Left ventricle myocardium inferior (tissue), 1 donor: ENCODE results near the gene GRB2. TPM values are rescaled to one million over a fixed set of nuclear protein-coding genes. Genes with fewer than 3 reads are reported as not detected.
A peak's percentile ranks its signal among the peaks of the same experiment; 100 is the strongest.

Experiments used
- DNase-seq: peaks from one replicate; pipeline ENCODE4 v3.0.0-alpha.2; 2020
- H3K27ac ChIP-seq: fragments of 200-600 bp; replicated peaks from 2 replicates; pipeline ENCODE4 v1.8.0; 2021
- H3K27me3 ChIP-seq: fragments of 200-600 bp; 2 replicates; pipeline ENCODE4 v1.8.0; 2021; ENCODE audit warnings: low read depth
- H3K36me3 ChIP-seq: fragments of 200-600 bp; 2 replicates; pipeline ENCODE4 v1.8.0; 2021
- H3K4me1 ChIP-seq: fragments of 200-600 bp; 2 replicates; pipeline ENCODE4 v1.8.0; 2021
- H3K4me3 ChIP-seq: fragments of 200-600 bp; 2 replicates; pipeline ENCODE4 v1.8.0; 2021; ENCODE audit warnings: mild to moderate bottlenecking, moderate library complexity
- H3K9me3 ChIP-seq: fragments of 200-600 bp; replicated peaks from 2 replicates; pipeline ENCODE4 v1.8.0; 2021
- CTCF ChIP-seq: fragments of 200-600 bp; IDR thresholded peaks from 2 replicates; pipeline ENCODE4 v1.8.0; 2021; ENCODE audit warnings: antibody characterized with exemption, mild to moderate bottlenecking, borderline replicate concordance
- intact Hi-C: fragments of 100-400 bp; cut with micrococcal nuclease; formaldehyde crosslinking; loops from one replicate; pipeline ENCODE4 v1.11.0; 2022
- total RNA-seq: library from RNA; stranded (reverse); fragmentation: NEBNext Ultra II Directional; extraction: Animal tissue kit (Norgen Biotek cat#: 25700); gene quantifications from one replicate; pipeline ENCODE4 v1.2.1, GENCODE V29; 2021
- donor health status: DM: no; HTN: yes; CAD: no; lungs with severe emphysema.

The GRB2 gene
- total RNA-seq, 1 donor from 2014 or later, result 42.2 TPM

DNA sequence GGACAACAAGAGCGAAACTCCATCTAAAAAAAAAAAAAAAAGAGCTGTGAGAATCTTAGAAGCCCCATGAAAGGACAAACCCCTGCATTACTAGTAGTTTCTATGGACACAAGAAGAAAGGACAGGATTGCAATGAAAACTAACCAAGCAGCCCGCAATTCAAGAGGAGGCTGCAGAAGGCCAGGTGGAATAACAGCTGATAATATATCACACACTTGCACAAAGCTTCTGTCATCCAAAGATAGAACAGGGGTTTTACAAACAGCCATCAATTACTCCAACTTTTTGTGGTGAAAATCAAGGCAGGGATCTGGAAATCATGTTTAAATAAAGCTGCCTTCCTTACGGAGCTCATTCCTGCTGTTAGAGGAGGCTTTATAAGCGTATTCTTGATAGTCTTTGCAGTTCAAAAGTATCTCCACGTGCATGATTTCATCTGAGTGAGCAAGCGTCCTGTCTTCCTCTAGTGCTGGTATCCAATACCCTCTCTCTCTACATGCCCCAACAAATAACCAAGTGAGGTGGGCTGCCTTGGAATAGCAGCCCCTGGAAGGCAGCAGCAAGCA is 27.8 kb upstream of the GRB2 start:
- intact Hi-C loops, result no loop called here
- TF ChIP-seq CTCF, result no peak
- DNase-seq, result no peak
- Histone ChIP-seq H3K4me3 (no peak overlapping the region), H3K27ac (no peak overlapping the region), H3K9me3 (no peaks in the 10 kb centered on the region), H3K27me3 (no peaks in the 10 kb centered on the region), H3K4me1 (peaks cover 5% of the 10 kb centered on the region), H3K36me3 (no peaks in the 10 kb centered on the region)

GRCh38 chr17:75430159-75430974 is 24.9 kb upstream of the GRB2 start:
- Histone ChIP-seq H3K36me3 (no peaks in the 10 kb centered on the region), H3K9me3 (no peaks in the 10 kb centered on the region), H3K4me3 (no peak overlapping the region), H3K27me3 (no peaks in the 10 kb centered on the region), H3K4me1 (peaks cover 12% of the 10 kb centered on the region), H3K27ac (no peak overlapping the region)
- no peak for TF ChIP-seq CTCF
- intact Hi-C loops, result no loop called here
- no peak for DNase-seq

GRCh38 chr17:75428543-75429469 is 23.3 kb upstream of the GRB2 start:
- no peak for DNase-seq
- no peak for TF ChIP-seq CTCF
- intact Hi-C loops, result loop anchor here (10.0 kb wide), 2 partner anchors 86 to 156 kb away; partner anchors contain the start of genes CASKIN2, MYO15B and TSEN54
- Histone ChIP-seq H3K4me1 (peaks cover 12% of the 10 kb centered on the region), H3K9me3 (no peaks in the 10 kb centered on the region), H3K4me3 (no peak overlapping the region), H3K36me3 (no peaks in the 10 kb centered on the region), H3K27ac (peak overlapping the region; percentile 18), H3K27me3 (no peaks in the 10 kb centered on the region)

GRCh38 chr17:75418531-75418930 is 13.1 kb upstream of the GRB2 start:
- H3K27ac ChIP-seq, result no peak overlapping the region

More at GRCh38 chr17:75418531-75418930, 13.1 kb upstream of the GRB2 start:
- TF ChIP-seq CTCF, result no peak
- DNase-seq, result no peak
- Histone ChIP-seq H3K4me1 (peaks cover 13% of the 10 kb centered on the region), H3K9me3 (no peaks in the 10 kb centered on the region), H3K27me3 (no peaks in the 10 kb centered on the region), H3K4me3 (no peak overlapping the region), H3K36me3 (no peaks in the 10 kb centered on the region)
- intact Hi-C loops, result no loop called here
